NCI-H2107 treated with DMSO at 0.1 percent for 48 hours (cell line): ENCODE data around the gene AP5M1.
"Not testable (repeated sequence)": the region's sequence is repeated elsewhere in the genome, so short reads cannot be mapped to it uniquely, and the experiment has no call there.

Experiments used
- DNase-seq: peaks from one replicate; lab custom pipeline; 2025; ENCODE audit not compliant: unreplicated experiment; lab: John Stamatoyannopoulos, UW

The AP5M1 gene, protein sequence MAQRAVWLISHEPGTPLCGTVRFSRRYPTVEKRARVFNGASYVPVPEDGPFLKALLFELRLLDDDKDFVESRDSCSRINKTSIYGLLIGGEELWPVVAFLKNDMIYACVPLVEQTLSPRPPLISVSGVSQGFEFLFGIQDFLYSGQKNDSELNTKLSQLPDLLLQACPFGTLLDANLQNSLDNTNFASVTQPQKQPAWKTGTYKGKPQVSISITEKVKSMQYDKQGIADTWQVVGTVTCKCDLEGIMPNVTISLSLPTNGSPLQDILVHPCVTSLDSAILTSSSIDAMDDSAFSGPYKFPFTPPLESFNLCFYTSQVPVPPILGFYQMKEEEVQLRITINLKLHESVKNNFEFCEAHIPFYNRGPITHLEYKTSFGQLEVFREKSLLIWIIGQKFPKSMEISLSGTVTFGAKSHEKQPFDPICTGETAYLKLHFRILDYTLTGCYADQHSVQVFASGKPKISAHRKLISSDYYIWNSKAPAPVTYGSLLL

DNA sequence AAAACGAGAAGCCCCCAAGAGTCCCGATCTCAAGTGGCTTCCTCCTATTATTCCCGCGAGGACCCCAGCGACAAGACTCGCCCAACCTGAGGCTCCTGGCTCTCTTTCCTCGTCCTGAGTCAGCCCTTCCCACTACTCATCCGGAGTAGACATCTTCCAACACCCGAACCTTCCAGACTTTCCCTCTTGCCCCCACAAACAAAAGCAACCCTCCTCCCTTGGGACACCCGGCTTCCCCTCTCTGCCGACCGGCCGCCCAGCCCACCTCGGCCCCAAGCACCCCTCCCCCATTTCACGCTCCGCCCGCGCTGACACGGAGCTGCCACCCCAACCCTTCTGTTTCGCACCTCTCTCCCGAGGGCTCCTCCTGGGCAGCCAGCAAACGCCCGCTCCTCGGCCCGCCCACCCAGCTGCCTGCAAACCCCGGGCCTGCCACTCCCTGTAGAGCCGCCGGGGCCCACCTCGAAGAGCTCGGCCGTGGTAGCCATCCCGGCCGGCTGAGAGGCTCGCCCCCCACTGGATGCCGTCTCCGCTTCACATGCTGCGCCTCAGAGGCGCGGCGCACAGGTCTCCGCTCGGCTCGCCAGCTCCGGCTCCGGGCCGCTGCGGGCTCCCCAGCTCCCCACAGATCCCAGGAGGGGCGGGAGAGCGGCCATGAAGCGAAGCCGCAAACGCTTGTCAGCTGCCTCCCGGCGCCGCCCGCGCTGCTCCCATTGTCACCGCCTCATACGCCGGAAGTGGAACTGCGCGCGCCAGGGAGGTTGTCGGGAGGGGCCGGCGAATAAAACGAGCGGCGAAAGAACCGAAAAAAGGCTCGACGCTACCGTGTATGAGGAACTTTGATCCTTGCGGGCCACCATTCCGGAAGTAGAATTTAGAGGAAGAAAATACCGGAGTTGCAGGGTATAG is at the start of gene AP5M1, which contains the start of gene EXOC5:
AP5M1 (plus strand) TSS at position 811 of the 909 bp plus-strand sequence. CDS start 344 bp downstream, outside the sequence.
EXOC5 (minus strand) TSS at position 745 of the 909 bp plus-strand sequence; CDS start at position 488, 257 bp downstream.
- DNase-seq, result peak; percentile 95

DNA sequence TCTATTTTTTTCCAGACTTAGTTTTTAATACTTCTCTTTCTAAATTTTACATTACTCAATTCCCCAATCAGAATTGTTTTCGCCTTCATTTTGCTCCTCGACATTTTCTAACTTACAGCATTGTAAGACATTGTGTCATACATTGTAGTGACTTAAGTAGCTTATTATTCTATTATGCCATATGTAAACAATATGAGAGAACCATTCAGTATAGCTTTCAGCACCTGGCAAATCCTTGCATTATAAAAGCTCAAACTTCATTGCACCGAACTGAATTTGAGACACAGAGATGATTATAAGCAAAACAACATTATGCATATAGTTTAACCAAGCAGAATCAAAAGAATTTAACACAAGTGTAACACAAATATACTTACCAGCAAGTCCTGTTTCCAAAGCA is 46.8 kb upstream of the AP5M1 start:
- DNase-seq, result no peak

DNA sequence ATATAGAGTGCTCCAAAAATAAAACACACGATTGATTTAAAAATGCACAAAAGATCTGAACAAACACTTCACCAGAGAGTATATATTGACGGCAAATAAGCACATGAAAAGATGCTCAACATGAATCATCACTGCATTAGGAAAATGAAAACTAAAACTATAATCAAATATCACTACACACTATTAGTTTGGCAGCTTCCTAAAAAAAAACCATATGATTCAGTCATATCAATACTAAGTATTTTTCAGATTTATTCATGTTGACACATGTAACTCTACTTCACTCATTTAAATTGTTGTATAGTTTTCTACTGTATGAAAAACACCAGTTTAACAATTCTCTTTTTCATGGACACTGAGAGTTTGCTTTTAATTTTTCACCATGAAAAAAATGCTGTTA is 41.7 kb upstream of the AP5M1 start:
- DNase-seq, result no peak

DNA sequence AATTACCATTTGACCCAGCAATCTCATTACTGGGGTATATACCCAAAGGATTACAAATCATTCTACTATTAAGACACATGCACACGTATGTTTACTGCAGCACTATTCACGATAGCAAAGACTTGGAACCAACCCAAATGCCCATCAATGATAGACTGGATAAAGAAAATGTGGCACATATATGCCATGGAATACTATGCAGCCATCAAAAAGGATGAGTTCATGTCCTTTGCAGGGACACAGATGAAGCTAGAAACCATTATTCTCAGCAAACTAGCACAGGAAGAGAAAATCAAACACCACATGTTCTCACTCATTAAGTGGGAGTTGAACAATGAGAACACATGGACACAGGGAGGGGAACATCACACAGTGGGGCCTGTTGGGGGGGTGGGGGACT is 40.5 kb upstream of the AP5M1 start:
- DNase-seq, result not testable (repeated sequence)

DNA sequence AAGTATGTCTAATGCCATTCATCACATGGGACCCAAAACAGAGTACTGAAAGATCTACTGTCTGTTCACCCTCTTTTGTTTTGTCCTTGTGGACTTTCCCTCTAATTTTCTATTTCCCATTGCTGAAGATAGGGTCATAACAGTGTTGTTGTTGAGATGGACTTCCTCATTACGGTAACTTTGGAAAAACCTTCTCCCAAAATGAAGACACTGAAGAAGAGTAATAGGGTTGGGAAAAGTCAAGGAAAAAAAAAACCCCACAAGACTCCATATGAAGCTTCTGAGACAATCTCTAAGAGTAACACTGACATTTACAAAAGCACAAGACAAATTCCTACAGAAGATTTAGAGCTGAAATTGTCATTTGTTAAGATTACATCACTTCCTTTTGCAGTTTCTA is 36.8 kb upstream of the AP5M1 start:
- DNase-seq, result no peak

DNA sequence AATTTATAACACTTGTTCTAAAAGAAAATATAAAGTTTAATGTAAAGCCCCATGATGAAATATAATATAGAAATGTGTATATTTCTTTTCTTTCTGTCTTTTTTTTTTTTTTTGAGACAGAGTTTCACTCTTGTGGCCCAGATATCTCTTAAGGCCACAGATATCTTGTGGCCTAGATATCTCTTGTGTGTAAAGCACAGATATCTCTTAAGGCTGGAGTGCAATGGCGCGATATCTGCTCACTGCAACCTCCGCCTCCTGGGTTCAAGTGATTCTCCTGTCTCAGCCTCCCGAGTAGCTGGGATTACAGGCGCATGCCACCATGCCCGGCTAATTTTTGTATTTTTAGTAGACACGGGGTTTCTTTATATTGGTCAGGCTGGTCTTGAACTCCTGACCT is 28.7 kb upstream of the AP5M1 start:
- not testable (repeated sequence) for DNase-seq

DNA sequence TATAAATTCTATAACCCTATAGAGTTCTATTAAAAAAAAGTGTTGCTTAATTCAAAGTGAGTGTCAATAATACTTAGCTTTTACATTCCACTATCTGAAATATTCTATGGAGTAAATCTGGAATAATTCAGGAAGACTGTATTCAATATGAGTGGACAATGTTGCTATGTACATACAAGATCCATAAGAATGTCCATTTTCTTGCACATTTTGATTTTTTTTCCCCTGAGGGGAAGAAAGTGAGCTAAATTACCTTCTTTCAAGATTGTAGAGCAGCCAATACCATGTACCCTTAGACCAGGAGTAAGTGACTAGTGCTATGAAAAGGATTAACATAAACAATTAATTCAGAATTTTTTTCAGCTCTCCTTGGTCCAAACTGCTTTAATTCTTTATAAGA is 25.5 kb upstream of the AP5M1 start:
- no peak for DNase-seq

DNA sequence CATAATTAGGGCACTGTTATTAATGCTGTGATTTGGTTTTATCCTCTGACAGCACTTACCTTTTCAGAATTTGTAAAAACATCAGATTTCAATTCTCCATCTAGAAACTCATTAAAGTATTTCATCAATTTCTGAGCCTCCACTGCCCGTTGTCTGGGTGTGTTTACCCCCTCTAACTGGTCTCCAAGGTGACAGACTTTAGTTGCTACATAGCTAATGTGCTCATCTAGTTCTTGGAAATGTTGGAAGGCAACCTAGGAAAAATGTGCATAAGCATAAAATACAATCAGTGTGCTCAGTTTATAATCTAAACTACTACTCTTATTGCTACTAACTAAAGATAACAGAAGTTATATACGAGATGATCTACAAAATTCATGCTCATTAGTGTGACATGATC is 24.7 kb upstream of the AP5M1 start:
- DNase-seq, result no peak

DNA sequence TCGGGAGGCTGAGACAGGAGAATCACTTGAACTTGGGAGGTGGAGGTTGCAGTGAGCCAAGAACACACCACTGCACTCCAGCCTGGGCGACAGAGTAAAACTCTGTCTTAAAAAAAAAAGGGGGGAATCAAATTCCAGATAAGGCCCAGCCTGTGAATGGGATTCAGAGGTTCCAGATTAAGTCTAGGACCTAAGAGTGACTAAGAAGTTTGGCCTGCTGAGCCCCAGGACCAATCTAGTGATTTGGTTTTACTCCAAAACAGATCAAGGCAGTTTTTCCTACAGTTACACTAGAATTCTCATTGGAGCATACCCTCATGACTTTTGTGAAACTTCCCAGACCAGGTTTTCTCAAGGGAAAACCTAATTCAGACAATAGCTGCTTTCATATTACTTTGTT is 22.8 kb upstream of the AP5M1 start:
- no peak for DNase-seq

DNA sequence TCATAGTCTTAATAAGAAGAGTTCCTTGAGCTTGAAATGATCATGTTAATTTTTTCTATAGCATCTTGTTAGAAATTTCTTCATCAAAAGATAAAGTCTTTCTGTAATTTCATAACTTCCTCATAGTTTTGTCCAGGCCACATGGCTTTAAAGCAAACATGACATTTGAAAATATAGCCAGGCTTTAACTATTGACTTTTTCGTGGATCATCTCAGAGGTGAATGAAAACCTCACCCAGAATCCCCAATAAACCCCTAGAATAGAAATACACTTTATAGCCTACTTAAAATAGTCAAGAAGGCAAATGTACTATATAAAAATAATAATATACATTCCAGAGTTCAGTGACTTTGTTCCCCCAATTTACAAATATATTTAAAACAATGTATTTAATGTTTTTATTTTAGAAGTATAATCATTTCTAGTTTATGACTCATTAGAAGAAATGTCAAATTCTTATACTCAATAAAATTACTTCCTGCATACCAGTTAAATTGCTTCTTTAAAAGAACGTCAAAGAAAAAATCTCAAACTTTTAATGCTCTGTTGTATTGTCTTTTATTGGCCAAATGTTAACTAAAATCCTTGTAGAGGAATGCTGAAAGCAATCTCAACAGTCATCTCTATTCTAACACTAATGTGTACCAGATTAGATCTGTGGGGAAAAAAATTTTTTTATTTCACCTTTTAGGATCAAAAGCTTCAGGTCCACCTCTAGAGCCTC is 21.7 kb upstream of the AP5M1 start:
- no peak for DNase-seq

DNA sequence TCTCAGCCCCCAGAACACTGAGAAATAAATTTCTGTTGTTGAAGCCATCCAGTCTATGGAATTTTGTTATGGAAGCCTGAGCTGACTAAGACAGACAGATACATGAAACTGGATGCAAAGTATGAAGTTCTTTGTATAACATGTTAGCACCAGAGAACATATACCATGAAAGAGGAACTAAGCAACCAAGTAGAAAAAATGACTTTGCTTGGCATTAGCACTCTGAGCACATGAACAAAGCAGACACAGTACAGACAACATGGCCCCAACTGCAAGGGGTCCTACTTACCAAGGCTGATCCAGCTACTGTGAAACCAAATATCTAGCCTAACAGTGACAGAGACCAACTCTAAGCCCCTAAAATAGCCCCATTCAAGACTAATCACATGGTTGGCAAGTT is 13.9 kb upstream of the AP5M1 start:
- DNase-seq, result no peak

DNA sequence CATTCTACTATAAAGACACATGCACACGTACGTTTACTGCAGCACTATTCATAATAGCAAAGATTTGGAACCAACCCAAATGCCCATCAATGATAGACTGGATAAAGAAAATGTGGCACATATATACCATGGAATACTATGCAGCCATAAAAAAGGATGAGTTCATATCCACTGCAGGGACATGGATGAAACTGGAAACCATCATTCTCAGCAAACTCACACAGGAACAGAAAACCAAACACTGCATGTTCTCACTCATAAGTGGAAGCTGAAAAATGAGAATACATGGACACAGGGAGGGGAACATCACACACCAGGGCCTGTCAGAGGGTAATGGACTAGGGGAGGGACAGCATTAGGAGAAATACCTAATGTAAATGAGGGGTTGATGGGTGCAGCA is 10.6 kb upstream of the AP5M1 start:
- DNase-seq, result not testable (repeated sequence)

DNA sequence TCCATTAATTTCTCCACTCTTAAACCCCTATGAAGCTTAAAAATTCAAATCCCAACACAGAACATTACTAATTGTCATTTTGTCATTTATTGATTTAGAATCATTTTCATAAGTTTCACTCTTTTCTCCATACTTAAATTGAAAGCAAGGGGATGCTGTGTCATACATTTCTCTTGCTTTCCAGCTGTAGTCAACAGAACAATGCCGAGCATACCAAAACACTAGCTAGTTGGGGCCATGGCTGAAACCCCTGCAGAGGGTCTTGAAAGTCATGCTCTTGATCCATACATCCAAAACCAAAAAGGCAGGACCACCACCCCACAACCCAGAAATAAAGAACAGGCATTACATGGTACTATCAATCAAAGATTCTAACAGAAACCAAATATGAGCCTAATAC is 9.1 kb upstream of the AP5M1 start:
- DNase-seq, result no peak

DNA sequence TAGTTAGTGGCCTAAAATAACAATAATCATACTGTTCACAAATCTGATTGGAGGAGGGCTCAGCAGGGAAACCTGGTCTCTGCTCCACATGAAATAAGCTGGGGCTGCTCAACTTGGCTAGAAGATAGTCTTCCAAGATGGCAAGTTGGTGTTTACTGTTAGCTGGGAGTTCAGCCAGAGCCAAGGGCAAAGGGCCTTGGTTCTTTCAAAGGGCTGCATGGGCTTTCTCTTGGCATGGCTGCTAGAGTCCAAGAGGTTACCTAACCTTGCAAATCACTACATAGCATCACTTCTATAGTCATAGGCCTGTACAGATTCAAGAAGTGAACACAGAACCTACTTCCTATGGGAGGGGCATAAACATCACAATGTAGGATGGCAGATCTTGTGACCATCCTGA is 7.2 kb upstream of the AP5M1 start:
- no peak for DNase-seq

DNA sequence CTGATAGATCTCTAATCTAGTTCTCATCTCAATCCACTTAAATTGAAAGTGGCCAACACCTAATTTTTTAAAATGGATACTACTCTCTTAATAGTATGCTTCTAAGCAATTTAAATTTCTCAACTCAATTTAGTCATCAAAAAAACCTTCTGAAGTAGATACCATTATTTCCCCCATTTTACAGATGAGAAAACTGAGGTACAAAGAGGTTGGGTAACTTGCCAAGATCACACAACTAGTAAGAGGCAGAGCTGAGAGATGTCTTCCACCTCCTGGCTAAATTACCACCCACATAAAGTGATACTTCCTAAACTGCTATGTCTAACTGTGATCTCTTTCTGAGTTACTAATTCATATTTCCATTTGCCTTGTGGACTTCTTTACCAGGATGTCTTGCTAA is 6.7 kb upstream of the AP5M1 start:
- DNase-seq, result no peak

DNA sequence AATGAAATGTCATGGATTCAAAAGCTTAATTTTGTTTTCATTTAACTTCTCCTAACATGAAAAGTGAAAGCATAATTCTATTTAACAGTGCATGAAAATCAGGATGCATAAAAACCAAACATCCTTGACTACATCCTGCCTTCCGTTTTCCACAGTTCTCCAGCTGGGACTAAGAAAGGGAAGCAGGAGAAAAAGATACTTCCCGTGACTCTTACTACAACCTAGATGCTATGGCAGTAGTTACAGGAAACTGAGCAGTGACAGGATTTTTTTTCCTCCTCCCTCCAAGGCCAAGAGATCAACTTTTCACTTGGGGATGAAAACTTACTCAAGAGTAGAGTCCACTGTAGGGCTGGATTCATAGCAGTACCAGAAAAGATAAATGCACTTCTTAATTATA is 2.7 kb upstream of the AP5M1 start:
- DNase-seq, result no peak

DNA sequence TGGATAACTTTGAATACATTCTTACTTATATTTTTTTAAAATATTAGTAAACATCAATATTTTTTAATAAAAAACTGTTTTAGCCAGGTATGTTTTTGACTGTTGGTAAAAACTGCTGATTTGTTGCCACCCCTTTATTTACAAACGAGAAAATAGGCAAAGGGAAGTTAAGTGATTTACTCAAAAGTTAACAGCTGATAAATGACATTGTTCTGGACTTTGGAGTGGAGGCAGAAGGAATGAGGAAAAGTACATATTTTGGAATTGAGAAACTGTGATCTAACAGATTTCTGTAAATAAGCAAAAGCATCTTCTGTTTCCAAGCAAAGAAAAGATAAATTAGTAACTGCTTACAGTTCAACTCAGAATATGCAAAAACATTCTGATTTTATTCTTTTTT is 4.5 kb downstream of the AP5M1 start:
- no peak for DNase-seq

DNA sequence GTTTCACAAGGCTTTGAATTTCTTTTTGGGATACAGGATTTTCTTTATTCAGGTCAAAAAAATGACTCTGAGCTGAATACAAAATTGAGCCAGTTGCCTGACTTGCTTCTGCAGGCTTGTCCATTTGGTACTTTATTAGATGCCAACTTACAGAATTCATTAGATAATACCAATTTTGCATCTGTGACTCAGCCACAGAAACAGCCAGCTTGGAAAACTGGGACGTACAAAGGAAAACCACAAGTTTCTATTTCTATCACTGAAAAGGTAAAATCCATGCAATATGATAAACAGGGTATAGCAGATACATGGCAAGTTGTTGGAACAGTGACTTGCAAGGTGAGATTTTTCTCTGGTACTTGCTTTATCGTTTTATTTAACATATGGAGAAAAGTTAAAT is 5.8 kb downstream of the AP5M1 start:
- no peak for DNase-seq

DNA sequence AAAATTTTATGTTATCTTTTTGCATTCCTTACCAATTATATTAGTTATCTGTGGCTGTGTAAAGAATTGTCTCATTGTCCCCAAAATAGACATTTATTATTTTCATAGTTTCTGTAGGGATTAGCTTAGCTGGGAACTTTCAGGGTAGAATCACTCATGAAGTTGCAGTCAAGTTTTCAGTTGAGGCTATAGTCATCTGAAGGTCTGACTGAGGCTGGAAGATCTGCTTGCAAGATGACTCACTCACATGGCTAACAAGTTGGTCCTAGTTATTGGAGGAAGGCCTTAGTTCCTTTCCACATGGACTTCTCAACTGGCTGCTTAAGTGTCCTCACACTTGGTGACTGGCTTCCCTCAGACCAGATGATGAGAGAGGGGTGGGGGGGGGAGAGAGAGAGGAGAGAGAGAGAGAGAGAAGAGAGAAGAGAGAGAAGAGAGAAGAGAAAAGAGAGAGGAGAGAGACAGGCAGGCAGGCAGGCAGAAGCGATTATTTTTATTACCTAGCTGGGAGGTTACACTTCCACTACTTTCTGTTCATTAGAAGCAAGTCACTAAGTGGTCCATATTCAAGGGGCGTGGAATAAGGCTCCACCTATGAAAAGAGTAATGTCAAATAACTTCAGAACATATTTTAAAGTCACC is 6.4 kb downstream of the AP5M1 start:
- DNase-seq, result no peak

DNA sequence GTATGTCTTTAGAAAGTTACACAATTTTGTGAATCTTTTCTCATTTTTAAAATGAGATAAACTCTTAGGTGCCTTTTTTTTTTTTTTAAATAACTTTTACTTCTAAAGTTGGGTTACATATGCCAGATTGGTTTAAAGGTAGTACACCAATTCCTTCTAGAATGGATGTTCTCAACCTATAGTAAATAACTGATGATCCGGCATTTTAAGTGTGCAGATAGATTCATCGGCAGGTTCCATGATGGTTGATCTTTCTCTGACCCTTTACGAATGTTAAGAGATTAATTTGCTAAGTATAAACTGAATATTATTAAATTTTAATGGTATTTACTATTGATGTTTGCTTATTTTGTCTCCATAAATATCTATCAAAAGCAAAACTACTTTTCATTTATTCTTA is 8.3 kb downstream of the AP5M1 start:
- no peak for DNase-seq

DNA sequence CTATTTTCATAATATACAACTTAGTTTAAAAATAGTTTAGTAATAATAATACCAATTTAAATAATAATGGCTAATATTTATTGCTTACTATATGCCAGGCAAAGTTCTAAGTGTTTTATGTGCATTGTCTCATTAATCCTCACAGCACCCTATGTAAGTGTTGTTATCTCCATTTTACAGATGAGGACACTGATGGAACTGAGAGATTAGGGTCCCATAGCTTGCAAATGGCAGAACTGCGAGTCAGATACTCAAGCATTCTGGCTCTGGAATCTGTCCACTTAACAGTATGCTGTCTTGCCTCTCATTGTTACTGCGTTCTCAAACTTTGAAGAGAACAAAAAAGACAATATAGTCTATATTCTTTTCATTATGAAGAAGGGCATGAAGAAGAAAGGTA is 19.0 kb downstream of the AP5M1 start:
- no peak for DNase-seq
